Sigmoid colon (tissue), 4 donors: ENCODE results near the gene HNRNPL.

Experiments used
- CTCF ChIP-seq, 4 experiments: fragments of 450-650 bp in 3 of 4; fragments of 200-600 bp in 1 of 4; IDR thresholded peaks; one replicate each; pipeline ENCODE4 v1.5.1; 2016 to 2019; ENCODE audit warnings: antibody characterized with exemption in 4 of 4, mild to moderate bottlenecking in 3 of 4, moderate library complexity in 2 of 4
- EP300 ChIP-seq, 4 donors: sonication (generic); formaldehyde crosslinking; IDR thresholded peaks; one replicate each; pipeline ENCODE4 v1.6.1; 2017; ENCODE audit warnings: antibody characterized with exemption in 4 of 4
- POLR2A ChIP-seq, 2 donors: fragments of 450-650 bp; IDR thresholded peaks; one replicate each; pipeline ENCODE4 v1.6.1; 2016; ENCODE audit warnings: antibody characterized with exemption in 2 of 2, mild to moderate bottlenecking in 2 of 2, moderate library complexity in 2 of 2
- POLR2AphosphoS5 ChIP-seq, 4 donors: sonication (generic); formaldehyde crosslinking; IDR thresholded peaks; one replicate each; pipeline ENCODE4 v1.6.1; 2017; ENCODE audit warnings: antibody characterized with exemption in 4 of 4

DNA sequence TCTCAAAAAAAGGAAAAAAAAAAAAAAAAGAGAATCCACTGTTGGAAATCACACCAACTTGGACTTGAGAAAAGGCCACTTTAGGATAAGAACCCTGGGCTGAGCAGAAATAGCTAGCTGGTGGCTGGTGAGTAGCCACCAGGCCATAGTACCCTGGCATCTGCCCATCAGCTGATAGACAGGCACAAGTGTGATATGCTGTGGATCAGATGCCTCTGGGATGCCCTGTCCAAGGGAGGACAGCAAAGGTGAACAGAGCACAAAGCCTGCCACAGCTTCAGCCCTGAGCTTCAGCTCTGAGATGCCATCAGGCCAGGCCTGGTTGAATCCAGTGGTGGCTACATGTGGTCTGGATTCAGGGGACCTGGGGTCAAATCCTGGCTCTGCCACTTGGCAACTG, 40.9 kb upstream of the HNRNPL start:
- TF ChIP-seq POLR2A (IDR thresholded peaks at IDR 0.05) (no peak), CTCF (IDR thresholded peaks at IDR 0.05) (no peak), POLR2AphosphoS5 (IDR thresholded peaks at IDR 0.05) (no peak), EP300 (IDR thresholded peaks at IDR 0.05) (no peak)
